ENCODE measurements around the gene TFAM.

Gene TFAM

DNA sequence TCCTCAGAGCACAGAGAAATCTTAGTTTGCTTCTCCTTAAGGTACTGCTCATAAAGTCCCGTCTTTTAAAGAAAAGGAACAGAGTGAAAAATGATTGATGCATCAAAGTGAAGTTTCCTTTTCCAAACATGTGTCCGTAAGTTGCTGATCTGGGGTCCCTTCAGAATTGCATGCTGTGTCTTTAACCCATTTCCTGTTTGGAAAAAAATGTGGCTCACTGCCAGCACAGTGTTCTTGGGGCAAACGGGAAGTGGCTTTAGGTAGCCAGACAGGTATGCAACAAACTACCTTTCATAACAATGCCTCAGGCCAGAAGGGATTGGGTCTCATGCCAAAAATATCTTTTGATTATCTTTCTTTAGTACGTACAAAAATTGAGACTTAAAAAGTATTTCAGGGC lies 50.9 kb downstream of the TFAM start:
- DNase-seq = no peak

- no peak for DNase-seq
Measured at GRCh38 chr10:58438340-58438871, 53.2 kb downstream of the TFAM start.

DNA sequence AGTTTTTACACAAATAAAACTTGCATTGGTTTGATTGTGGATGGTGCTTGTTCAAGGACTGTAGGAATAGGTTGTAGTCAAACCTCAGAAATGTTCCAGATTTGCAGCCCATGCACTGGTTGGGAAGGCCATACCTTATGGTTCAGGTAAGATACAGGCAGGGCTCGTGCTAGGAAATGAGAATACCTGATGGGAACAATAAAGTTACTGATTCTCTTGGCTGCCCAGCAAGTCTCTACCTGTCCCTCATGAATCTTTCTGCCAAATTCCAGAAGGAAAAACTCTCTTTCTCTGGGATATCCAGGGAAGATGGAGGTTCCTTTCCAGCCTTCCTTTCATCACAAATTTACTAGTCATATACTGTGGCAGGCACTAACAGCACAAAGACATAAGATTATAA lies 53.8 kb downstream of the TFAM start:
- no peak for DNase-seq

DNA sequence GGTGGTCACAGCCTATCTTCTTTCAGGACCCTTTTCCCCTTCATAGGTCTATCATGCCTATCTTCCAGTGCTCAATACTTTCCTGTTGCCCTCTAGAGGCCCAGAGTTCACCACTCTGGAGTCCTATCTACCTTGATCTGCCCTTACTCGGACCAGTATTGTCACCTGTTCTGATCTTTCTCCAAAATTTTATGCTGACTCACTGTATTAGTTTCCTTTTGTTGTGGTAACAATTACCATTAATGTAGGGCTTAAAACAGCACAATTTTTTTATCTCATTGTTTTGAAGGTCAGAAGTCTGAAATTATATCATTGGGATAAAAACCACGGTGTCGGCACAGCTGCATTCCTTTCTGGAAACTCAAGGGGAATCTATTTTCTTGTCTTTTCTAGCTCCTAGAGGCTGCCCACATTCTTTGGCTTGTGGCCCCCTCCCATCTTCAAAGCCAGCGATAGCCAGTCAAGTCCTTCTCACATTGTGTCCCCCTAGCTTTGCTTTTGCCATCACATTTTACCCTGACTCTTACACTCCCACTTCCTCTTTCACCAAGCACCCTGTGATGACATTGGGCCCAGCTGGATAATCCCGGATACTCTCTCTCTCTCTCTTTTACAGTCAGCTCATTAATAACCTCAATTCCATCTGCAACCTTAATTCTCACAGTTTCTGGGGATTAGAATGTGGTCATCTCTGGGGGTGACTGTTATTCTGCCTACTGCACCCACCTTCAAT lies 54.6 kb downstream of the TFAM start:
- no peak for DNase-seq

- DNase-seq = no peak
Measured at GRCh38 chr10:58440484-58440883, 55.3 kb downstream of the TFAM start.

DNA sequence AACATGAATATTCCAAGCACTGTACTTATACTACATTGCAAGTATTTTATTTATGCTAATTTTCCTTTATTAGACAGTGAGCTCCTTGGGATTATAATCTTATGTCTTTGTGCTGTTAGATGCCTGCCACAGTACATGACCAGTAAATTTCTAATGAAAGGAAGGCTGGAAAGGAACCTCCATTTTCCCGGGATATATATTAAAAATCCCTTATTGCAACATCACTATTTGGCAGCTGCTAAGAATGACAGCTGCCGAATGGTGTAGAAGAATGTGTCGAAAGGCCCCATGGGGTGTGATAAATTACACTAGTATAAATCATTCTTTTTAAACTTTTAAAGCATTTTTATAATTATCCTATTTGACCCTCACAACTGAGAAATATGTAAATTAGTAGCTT lies 59.1 kb downstream of the TFAM start:
- no peak for DNase-seq

DNA sequence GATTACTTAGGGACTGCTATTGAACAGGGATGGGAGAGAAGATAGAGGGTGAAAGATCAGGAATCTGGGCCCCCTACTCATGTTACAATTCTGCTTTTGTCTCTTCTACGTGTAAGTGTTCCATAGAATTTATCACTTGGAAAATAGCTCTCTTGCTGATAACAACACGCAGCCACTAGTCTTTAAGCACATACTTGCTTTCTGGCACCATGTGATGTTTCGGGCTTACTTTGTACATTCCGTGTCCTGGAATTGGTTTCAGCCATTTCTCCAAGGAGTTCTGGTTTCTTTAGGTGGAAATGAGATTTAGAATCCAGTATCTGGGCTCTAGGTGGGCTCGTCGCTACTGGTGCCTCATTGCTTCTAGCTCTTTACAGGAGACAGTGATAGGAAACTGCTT lies 59.7 kb downstream of the TFAM start:
- DNase-seq = no peak

DNA sequence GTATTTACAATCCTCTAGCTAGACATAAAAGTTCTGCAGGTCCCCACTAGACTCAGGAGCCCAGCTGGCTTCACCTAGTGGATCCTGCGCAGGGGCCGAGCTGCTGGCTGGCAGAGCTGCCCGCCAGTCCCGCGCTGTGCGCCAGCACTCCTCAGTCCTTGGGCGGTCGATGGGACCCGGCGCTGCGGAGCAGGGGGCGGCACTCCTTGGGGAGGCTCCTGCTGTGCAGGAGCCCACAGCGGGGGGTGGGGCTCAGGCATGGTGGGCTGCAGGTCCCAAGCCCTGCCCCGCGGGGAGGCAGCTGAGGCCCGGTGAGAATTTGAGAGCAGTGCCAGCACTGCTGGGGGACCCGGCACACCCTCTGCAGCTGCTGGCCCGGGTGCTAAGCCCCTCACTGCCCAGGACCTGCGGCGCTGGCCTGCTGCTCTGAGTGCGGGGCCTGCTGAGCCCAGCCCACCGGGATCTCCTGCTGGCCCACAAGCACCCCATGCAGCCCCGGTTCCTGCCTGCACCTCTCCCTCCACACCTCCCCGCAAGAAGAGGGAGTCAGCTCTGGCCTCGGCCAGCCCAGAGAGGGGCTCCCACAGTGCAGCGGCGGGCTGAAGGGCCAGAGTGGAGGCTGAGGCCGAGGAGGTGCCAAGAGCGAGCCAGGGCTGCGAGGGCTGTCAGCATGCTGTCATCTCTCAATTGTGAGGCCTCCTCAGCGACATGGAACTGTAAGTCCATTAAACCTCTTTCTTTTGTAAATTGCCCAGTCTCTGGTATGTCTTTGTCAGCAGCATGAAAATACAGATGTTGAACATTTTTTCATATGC lies 63.1 kb downstream of the TFAM start:
- no peak for DNase-seq
